HepG2 (cell line): ENCODE measurements around the gene INKA1. TPM values are rescaled to one million over a fixed set of nuclear protein-coding genes. Genes with fewer than 3 reads are reported as not detected.

Source experiments
- ATAC-seq: fragments of 200-7000 bp; cut with Tn5 transposase; 3 replicates; pipeline ENCODE4 v1.9.1; 2020; ENCODE audit warnings: mild to moderate bottlenecking, moderate library complexity
- BruUV-seq: library from RNA; stranded (reverse); fragments of 400-500 nt; replicated peaks from 2 replicates; lab custom pipeline; 2021; lab: Mats Ljungman, UMichigan
- CTCF ChIA-PET: fragments of 300-600 bp; formaldehyde crosslinking; extraction: SDS; loops from one replicate; lab custom pipeline; 2021; ENCODE audit warnings: low total read pairs, inconsistent platforms, low intra/inter-chr PET ratio; lab: Yijun Ruan, JAX
- POLR2A ChIA-PET: fragments of 350-600 bp; sonication (Branson Sonifier 250); formaldehyde crosslinking; loops from one replicate; lab custom pipeline; 2020; ENCODE audit warnings: antibody characterized with exemption, inconsistent platforms; lab: Yijun Ruan, JAX
- DNase-seq: peaks from one replicate; pipeline ENCODE4 v3.0.0-alpha.2; 2015; ENCODE audit warnings: low spot score
- FAIRE-seq: peaks from 3 replicates; lab custom pipeline; 2011; peaks lifted over from hg19 to GRCh38; lab: Jason Lieb, UNC
- H2AFZ ChIP-seq: one replicate; pipeline ENCODE4 v1.6.1; 2011; ENCODE audit warnings: low read length, inconsistent platforms
- H3K27ac ChIP-seq: fragments of 300-600 bp; 3 replicates; pipeline ENCODE4 v1.8.0; 2011; ENCODE audit warnings: mixed run types, mild to moderate bottlenecking, mixed read lengths, low read length, inconsistent platforms; ENCODE audit not compliant: insufficient read depth; ENCODE audit errors: extremely low read length
- H3K27me3 ChIP-seq, 2 experiments: fragments of 200-600 bp in 1 of 2; 2 replicates in 1 of 2; 3 replicates in 1 of 2; pipeline versions ENCODE4 v1.6.0 to v1.8.0; 2011; ENCODE audit warnings: low read length in 2 of 2, mild to moderate bottlenecking in 2 of 2, moderate library complexity in 2 of 2, inconsistent platforms in 1 of 2; ENCODE audit not compliant: insufficient read depth in 2 of 2, control insufficient read depth in 1 of 2
- H3K36me3 ChIP-seq, 2 experiments: fragments of 200-600 bp in 1 of 2; replicated peaks in 1 of 2; 2 replicates in 1 of 2; 3 replicates in 1 of 2; pipeline versions ENCODE4 v1.5.1 to v1.8.0; 2011; ENCODE audit warnings: low read length in 2 of 2, inconsistent platforms in 1 of 2; ENCODE audit not compliant: insufficient read depth in 2 of 2, control insufficient read depth in 1 of 2
- H3K4me1 ChIP-seq: 2 replicates; pipeline ENCODE4 v1.5.1; 2012; ENCODE audit warnings: low read length, inconsistent platforms; ENCODE audit not compliant: insufficient read depth
- H3K4me2 ChIP-seq: 2 replicates; pipeline ENCODE4 v1.6.0; 2011; ENCODE audit warnings: low read depth, low read length, inconsistent platforms
- H3K4me3 ChIP-seq, 3 experiments: fragments of 200-600 bp in 1 of 3; sonication (generic), shearing (Covaris generic) in 1 of 3; replicated peaks in 1 of 3; 2 replicates each; pipeline ENCODE4 v1.5.1; 2011 to 2016; ENCODE audit warnings: low read length in 3 of 3, inconsistent platforms in 2 of 3, low read depth in 2 of 3, mild to moderate bottlenecking in 2 of 3, control low read depth in 1 of 3, mixed read lengths in 1 of 3; ENCODE audit not compliant: insufficient read depth in 1 of 3
- H3K79me2 ChIP-seq: one replicate; pipeline ENCODE4 v1.6.1; 2011; ENCODE audit warnings: low read length, inconsistent platforms; ENCODE audit not compliant: insufficient read depth
- H3K9ac ChIP-seq: 2 replicates; pipeline ENCODE4 v1.6.0; 2011; ENCODE audit warnings: mild to moderate bottlenecking, low read depth, low read length, inconsistent platforms; ENCODE audit not compliant: insufficient read depth
- H3K9me3 ChIP-seq: 2 replicates; pipeline ENCODE4 v1.5.1; 2012; ENCODE audit warnings: mild to moderate bottlenecking, low read length
- H4K20me1 ChIP-seq: 2 replicates; pipeline ENCODE4 v1.6.0; 2011; ENCODE audit warnings: inconsistent platforms, mild to moderate bottlenecking, low read length, moderate library complexity; ENCODE audit not compliant: insufficient read depth
- CEBPB ChIP-seq: IDR thresholded peaks from 2 replicates; pipeline ENCODE4 v1.6.1; 2011; ENCODE audit warnings: low read depth, low read length, improper control_type of control experiment, borderline replicate concordance
- FOXK1 ChIP-seq: sonication (generic); formaldehyde crosslinking; IDR thresholded peaks from 2 replicates; pipeline ENCODE4 v1.4.0; 2020; ENCODE audit warnings: low read depth, missing genetic modification reagents, borderline replicate concordance
- GMEB1 ChIP-seq: sonication (generic); formaldehyde crosslinking; IDR thresholded peaks from 2 replicates; pipeline ENCODE4 v1.5.1; 2020; ENCODE audit warnings: missing genetic modification reagents, mild to moderate bottlenecking, borderline replicate concordance
- NFYC ChIP-seq: IDR thresholded peaks from 2 replicates; pipeline ENCODE4 v1.6.1; 2016; ENCODE audit warnings: missing genetic modification reagents, missing compliant biosample characterization
- RFXANK ChIP-seq: IDR thresholded peaks from 2 replicates; pipeline ENCODE4 v1.6.1; 2016
- SRY ChIP-seq: sonication (generic); formaldehyde crosslinking; IDR thresholded peaks from 2 replicates; pipeline ENCODE4 v1.8.0; 2022; ENCODE audit warnings: mild to moderate bottlenecking, missing genetic modification reagents
- ZNF205 ChIP-seq: IDR thresholded peaks from 2 replicates; pipeline ENCODE4 v1.6.1; 2018; ENCODE audit warnings: missing biosample characterization, missing genetic modification reagents
- ZNF263 ChIP-seq: sonication (generic); formaldehyde crosslinking; IDR thresholded peaks from 2 replicates; pipeline ENCODE4 v1.4.0; 2020; ENCODE audit warnings: missing genetic modification reagents
- ZNF782 ChIP-seq: sonication (generic); formaldehyde crosslinking; IDR thresholded peaks from 2 replicates; pipeline ENCODE4 v1.4.0; 2020; ENCODE audit warnings: missing genetic modification reagents, mild to moderate bottlenecking, borderline replicate concordance
- WGBS: methylation state at CpG from one replicate; pipeline ENCODE4 v1.1.6; 2017; ENCODE audit warnings: low lambda C conversion rate; 5-methylcytosine and 5-hydroxymethylcytosine counted together
- in situ Hi-C: cut with HindIII; loops from 2 replicates; pipeline ENCODE4 v1.10.0; 2017; ENCODE audit warnings: low pct_unique_long_range_greater_than_20kb; ENCODE audit not compliant: extremely low pct_ligation_motif_present
- intact Hi-C: fragments of 100-400 bp; cut with micrococcal nuclease; formaldehyde crosslinking; loops from one replicate; pipeline ENCODE4 v1.10.0; 2022; ENCODE audit not compliant: unreplicated experiment
- polyA plus RNA-seq, 8 experiments: library from polyadenylated mRNA; depleted of rRNA in 3 of 8; stranded (reverse) in 7 of 8; unstranded in 1 of 8; fragments of >200 nt; fragmentation: Illumina TruSeq in 4 of 8; extraction: Trizol in 4 of 8; gene quantifications; 2 replicates each; pipeline versions ENCODE4 v1.2.1 to v1.2.3, GENCODE V29; 2011 to 2016; ENCODE audit warnings: low read depth in 4 of 8, missing spikeins in 1 of 8, mixed read lengths in 1 of 8; ENCODE audit not compliant: insufficient read depth in 1 of 8
- total RNA-seq, 5 experiments: library from RNA; depleted of rRNA; stranded (reverse); fragments of >200 nt; fragmentation: Illumina TruSeq; extraction: Trizol; gene quantifications; 2 replicates each; pipeline ENCODE4 v1.2.3, GENCODE V29; 2016; ENCODE audit warnings: low read depth in 1 of 5
- TF ChIP-seq, protein P1 (sequence below): fragments of 450-650 bp; IDR thresholded peaks from 2 replicates; pipeline ENCODE4 v1.6.1; 2017
- TF ChIP-seq, protein P2 (sequence below): sonication (generic); formaldehyde crosslinking; IDR thresholded peaks from 2 replicates; pipeline ENCODE4 v1.5.0; 2020; ENCODE audit warnings: missing genetic modification reagents, mild to moderate bottlenecking, borderline replicate concordance

The INKA1 gene
- total and polyA plus RNA-seq, 2 of the 13 experiments (the other 11 are each of a cell fraction or from before 2014, with no cell fraction given), result 0.22 to 0.41 TPM

GRCh38 chr3:49769286-49769915, 33.7 kb upstream of the INKA1 start:
- H3K4me1 ChIP-seq, result peaks cover 6% of the 10 kb centered on the region; the same call in 1 of the 2 replicates
- H3K27me3 ChIP-seq, result no peaks in the 10 kb centered on the region
- CTCF ChIA-PET, result no interaction called here
- H3K4me3 ChIP-seq, result no peak overlapping the region
- in situ Hi-C loops (no loop called here), intact Hi-C loops (no loop called here)
- ATAC-seq (no peak), DNase-seq (no peak), FAIRE-seq (no peak)
- no TSS peak for BruUV-seq
- no peak overlapping the region for H2AFZ ChIP-seq
- no peaks in the 10 kb centered on the region for H3K9me3 ChIP-seq
- H3K79me2 ChIP-seq, result peaks cover 69% of the 10 kb centered on the region
- TF ChIP-seq RFXANK (CRISPR knock-in tag) (no peak), NFYC (CRISPR knock-in tag) (no peak), ZNF263 (no peak), ZNF782 (no peak), FOXK1 (no peak), GMEB1 (no peak), SRY (CRISPR knock-in tag) (no peak), CEBPB (no peak), ZNF205 (no peak)
- TF ChIP-seq, protein P1, sequence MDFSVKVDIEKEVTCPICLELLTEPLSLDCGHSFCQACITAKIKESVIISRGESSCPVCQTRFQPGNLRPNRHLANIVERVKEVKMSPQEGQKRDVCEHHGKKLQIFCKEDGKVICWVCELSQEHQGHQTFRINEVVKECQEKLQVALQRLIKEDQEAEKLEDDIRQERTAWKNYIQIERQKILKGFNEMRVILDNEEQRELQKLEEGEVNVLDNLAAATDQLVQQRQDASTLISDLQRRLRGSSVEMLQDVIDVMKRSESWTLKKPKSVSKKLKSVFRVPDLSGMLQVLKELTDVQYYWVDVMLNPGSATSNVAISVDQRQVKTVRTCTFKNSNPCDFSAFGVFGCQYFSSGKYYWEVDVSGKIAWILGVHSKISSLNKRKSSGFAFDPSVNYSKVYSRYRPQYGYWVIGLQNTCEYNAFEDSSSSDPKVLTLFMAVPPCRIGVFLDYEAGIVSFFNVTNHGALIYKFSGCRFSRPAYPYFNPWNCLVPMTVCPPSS, result no peak
- TF ChIP-seq, protein P2, sequence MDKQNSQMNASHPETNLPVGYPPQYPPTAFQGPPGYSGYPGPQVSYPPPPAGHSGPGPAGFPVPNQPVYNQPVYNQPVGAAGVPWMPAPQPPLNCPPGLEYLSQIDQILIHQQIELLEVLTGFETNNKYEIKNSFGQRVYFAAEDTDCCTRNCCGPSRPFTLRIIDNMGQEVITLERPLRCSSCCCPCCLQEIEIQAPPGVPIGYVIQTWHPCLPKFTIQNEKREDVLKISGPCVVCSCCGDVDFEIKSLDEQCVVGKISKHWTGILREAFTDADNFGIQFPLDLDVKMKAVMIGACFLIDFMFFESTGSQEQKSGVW, result no peak
- no peak overlapping the region for H3K4me2 ChIP-seq
- peaks cover 2 to 20% of the 10 kb centered on the region in 2 experiments; a peak in 3 of 5 replicates for H3K36me3 ChIP-seq
- peaks cover 2% of the 10 kb centered on the region; the same call in 1 of the 2 replicates for H4K20me1 ChIP-seq
- POLR2A ChIA-PET, result no interaction called here
- WGBS, result 98% methylated on average over 3 of the region's 3 CpGs
- H3K27ac ChIP-seq, result no peak overlapping the region
- H3K9ac ChIP-seq, result no peak overlapping the region
